GM20431 (cell line): Measurements from ENCODE around the gene SLC22A23.

Source experiments
- in situ Hi-C: fragments of 300-500 bp; cut with MseI, MboI; formaldehyde crosslinking; loops from one replicate; pipeline ENCODE4 v1.15.0; 2020; ENCODE audit warnings: low sequenced_read_pairs; ENCODE audit not compliant: unreplicated experiment

SLC22A23 gene

DNA sequence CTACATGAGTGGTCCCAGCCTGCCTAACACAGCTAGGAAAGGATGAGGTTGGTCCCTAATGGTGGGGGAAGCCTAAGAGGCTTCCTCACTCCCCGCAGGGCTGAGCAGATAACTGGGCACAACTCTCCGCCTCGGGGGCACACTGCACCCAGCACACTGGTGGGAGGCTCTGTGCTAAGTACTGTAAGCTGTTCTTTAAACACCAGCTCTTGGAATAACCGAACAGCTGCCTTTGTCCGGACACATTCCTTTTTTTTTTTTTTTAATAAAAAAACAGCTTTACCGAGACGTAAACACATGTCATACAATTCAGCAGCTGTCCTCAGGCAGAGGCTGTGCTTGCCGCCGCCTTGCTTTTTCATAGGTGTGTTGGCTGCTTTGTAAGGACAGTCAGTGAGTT is 191.2 kb downstream of the SLC22A23 start:
- in situ Hi-C loops: no loop called here

DNA sequence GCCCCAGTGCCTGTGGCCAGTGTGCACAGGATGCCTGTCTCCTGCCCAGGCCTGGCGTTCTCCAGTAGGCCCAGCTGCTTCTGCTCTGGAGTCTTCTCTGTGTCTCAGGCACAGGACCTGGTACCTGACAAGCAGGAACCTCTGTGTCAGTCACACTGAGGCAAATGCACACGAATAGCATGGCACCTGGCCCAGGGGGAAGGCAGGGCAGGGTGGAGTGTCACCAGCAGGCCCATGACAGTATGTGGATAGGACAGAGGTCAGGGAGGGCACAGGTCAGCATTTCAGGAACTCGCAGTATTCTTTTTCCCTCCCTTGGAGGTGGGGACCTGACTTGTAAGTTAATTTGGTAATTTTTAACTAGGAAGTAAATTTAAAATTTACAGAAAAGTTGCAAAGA is 192.5 kb downstream of the SLC22A23 start:
- in situ Hi-C loops: no loop called here

GRCh38 chr6:3263096-3263495 is 193.8 kb downstream of the SLC22A23 start:
- in situ Hi-C loops: no loop called here

GRCh38 chr6:3261921-3262320 is 194.9 kb downstream of the SLC22A23 start:
- in situ Hi-C loops: no loop called here

DNA sequence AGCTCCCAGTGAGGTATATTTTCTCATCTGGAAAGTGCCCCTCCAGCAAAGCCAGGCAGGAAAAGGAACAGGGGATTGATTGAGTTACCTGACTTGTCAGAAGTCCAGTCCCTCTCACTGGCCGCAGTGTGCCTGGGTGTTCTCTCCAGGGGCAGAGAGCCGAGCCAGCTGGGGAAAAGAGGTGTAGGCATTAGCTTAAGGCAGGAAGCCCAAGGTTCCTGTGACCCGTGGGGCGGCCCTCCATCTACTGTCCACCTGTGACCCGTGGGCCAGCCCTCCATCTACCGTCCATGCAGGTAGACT is 195.4 kb downstream of the SLC22A23 start:
- in situ Hi-C loops: no loop called here

DNA sequence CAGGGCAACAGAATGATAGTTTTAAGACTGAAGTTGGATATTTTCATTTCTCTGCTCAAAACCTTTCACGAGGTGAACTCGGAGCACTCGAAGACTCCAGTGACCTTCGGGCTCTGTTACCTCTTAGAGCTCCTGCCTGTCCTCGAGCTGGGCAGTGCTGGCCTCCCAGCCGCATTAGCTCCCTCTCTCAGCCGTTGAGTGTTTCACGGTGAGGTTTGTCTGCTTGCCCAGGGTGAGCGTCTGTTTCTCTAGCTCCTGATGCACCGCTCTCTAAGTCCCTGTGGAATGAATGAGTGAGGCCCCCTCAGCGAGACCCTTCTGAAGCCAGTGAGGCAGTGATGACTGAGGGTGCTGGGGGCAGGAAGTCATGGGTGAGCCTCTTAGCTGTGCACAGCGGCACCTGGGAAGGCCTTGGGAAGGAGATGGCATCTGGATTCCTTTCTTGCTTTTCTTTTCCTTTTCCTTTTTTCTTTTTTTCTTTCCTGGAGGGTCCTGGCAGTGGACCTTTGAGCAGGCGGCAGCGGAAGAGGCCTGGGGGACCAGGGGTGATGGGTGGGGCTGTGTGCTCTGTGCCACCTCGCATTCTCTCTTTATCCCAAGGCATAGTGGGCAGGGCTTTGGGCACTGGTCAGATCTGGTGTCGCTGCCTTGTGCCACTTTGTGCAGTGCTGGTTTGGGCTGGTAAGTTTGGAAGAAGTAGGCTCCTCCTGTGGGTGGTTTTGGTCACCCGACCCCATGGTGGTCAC is 195.9 kb downstream of the SLC22A23 start:
- in situ Hi-C loops: no loop called here

DNA sequence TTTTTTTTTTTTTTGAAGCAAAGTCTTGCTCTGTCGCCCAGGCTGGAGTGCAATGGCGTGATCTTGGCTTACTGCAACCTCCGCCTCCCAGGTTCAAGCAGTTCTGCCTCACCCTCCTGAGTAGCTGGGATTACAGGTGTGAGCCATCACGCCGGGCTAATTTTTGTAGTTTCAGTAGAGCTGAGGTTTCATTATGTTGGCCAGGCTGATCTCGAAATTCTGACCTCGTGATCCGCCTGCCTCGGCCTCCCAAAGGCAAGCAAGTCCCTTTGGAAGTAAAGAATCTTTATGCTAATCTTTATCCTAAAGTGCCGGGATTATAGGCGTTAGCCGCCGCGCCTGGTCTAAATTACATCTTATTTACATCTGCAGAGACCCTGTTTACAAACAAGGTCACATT is 196.6 kb downstream of the SLC22A23 start:
- in situ Hi-C loops: no loop called here

GRCh38 chr6:3259491-3259958 is 197.3 kb downstream of the SLC22A23 start:
- in situ Hi-C loops: no loop called here

DNA sequence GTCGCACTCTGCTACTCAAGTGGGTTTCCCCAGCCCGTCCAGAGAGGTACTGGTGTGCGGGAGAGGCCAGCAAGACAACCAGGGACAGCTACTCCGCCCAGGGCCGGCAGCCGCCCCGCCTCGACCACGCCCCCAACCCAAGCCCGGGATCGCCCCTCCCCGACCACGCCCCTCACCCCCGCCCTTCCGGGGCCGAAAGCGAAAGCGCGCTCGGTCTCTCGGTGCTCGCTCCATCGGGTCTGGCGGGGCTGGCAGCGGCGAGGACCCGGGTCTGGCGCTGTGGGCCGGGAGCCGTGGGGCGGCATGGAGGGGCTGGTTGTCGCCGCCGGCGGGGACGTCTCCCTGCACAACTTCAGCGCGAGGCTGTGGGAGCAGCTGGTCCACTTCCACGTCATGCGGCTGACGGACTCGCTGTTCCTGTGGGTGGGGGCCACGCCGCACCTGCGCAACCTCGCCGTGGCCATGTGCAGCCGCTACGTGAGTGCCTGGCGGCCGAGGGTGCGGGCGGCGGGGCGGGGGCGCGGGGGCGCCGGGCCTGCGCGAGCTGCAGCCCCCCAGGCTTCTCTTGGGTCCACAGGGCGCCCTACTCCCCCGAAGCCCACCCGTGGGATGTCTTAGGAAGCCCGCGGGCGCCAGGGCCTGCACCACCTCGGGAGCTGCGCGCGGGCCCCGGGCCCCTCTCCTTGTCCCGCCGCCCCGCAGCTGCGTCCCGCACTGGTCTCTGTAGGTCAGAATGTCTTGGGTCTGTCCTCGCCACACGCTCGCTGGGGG is 197.9 kb downstream of the SLC22A23 start, which contains the start of gene PSMG4:
Gene PSMG4 (plus strand): TSS at position 228 of the 771 bp plus-strand sequence. CDS start 76 bp downstream, at position 304.
- in situ Hi-C loops: no loop called here

- in situ Hi-C loops: no loop called here
Measured at GRCh38 chr6:3258201-3258600, 198.6 kb downstream of the SLC22A23 start.

DNA sequence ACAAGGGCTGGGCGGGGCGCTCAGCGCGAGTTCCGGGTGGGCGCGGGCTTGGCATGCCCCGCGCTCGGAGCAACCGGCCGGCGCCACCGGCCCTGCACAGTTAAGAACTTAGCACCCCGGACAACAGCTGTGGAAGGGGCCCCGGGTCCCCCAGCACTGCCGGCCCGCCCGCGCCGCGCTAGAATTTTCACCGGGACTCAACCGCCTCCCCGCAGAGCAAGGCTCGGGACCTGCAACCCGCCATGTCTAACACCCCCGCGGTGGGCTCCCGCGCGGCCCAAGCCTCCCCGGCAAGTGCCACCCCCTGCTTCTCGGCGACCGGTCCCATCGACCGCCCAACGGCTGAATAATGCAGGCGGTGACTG is 203.3 kb downstream of the SLC22A23 start:
- in situ Hi-C loops: no loop called here

DNA sequence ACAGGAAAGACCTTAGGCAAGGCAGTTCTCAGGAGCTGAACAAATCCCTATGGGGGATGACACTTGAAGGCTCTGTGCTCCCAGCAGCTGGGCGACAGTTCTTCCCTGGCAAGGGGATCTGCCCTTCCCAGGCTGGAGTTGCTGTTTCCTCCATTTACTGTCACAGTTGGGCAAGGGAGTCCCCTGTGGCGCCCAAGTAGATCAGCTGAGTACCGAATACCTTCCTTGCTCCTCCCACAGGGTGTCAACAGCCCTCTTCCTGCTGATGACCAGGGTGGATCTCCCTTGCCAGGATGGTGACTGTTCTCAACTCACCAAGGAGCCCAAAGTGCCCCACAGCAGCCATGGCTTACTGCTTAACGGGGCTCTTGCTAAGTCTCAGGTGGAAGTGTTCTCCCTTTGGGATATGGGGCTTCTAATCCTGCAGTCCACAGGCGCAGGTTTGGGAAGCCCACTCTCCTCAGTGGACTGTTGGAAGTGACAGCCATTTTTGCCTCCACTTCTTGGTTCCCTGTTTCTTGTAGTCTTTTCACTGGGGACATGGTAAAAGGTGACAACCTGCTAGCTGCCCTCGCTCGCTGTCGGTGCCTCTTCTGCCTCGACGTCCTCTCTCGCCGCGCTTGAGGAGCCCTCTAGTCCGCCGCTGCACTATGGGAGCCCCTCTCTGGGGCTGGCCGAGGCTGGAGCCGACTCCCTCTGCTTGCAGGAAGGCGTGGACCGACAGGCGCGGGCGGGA is 203.8 kb downstream of the SLC22A23 start:
- in situ Hi-C loops: no loop called here

GRCh38 chr6:3252369-3252768 is 204.5 kb downstream of the SLC22A23 start:
- in situ Hi-C loops: no loop called here

DNA sequence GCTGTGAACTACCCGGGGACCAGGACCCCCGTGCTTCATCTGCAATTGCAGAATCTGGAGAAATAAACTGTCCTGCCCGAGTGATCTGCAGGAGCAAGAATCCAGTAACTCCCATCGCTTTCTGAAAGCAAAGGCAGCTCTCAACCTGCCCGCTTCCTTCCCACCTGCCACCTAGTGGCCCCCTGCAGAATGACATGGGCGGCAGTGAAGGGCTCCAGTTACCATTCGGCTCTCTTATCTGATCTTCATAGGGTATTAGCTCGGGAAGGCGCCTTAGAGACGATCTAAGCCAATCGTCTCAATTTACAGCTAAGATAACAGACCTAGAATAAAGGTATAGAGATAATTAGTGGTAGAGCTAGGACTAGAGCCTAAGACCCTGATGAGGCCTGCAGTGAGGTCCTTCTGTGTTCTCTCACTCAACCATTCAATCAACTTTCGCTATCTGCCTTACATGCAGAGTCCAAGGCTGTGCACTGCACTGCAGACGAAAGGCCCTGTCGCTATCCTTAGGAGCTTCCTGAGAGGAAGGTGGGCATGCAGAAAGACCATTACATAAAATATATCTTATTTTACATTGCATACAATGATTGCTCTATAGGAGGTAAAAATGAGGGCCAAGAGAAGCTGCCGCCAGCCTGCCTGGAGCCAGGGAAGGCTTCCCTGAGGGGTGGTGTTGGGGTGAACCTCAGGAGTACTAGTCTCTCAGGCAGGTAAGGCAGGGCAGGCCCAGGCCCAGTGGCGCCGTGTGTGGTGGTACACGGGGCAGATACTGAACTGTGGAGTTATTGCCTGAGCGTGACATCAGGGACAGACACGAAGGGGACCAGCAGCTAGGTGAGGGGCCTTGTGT is 205.2 kb downstream of the SLC22A23 start:
- in situ Hi-C loops: no loop called here

DNA sequence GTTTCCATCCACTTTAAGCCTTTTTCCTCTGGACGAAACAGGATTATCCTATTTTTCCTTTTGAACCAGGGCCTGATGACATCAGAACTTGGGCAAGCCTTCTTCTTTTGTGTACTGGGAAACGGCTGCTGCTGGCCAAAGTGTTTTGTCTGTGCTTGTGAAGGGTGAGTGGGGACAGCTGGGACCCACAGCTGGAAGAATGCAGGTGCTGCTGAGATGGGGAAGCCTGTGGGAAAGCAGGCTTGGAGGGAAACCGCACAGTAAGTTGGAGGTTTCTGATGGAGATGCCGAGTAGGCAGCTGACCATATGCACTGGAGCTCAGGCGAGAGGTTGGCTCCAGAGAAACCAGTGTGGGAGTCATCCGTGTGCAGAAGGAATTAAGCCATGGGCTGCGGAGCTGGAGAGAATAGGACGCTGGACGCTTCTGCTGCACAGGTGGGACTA is 206.6 kb downstream of the SLC22A23 start:
- in situ Hi-C loops: no loop called here

DNA sequence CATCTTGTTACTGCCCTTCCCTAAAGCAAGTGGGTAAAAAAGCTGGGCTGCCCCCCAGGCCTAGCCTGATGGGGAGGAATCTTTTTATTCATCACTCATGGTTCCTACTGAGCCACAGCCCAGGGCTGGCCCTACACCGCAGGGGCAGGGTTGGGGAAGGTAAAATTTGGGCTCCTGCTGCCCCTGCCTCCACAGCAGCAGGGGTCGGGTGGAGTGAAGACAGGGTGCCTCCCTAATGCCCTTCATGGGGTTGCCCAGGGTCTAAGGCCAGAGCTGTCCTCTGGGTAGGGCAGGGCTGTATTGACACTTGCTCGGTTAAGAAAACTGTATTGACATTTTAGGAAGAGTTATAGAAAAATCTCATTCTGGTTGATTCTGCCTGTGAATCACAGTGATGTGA is 207.0 kb downstream of the SLC22A23 start:
- in situ Hi-C loops: loop anchor here (10.0 kb wide), 1 partner anchor 115 kb away; no protein-coding TSS in a partner anchor

DNA sequence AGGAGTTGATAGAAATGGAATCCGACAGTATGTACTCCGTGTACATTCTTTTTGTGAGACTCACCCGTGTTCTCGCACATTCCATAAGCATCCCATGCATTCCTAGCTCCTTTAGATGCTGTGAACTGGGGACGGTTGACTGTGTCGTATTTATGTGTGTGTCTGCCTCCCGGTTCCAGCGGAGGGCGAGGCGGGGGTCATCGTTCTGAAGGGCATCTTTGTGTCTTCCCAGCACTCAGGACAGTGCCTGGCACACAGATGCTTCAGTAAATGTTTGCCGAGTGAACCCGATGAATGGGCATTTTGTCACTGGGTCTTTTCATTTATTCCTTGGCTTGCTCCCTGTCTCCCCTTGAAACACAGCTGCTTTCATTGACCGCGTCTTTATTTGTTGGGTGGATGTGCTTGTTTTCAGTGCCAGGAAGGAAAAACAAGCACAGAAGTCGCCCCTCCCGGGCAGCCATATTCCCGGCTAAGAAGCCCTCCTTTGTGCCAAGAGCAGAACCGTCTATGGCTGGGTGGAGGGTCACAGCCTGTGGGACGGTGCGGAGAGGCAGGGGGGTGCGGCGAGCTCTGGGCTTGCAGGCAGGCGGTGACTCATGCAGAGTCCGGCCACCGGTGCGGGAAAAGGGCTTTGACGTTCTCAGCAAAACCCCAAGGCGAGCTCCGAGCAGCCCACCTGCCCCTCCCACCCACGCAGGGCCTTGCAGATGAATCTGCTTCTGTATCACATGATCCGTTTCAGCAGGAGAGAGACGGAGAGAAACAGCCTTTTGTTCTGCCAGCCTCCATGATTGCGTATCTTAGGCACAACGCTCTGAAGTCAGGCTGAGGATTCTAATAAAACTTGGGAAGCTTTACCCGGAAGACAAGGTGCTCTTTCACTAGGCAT is 209.3 kb downstream of the SLC22A23 start:
- in situ Hi-C loops: loop anchor here (10.0 kb wide), 1 partner anchor 113 kb away; no protein-coding TSS in a partner anchor

DNA sequence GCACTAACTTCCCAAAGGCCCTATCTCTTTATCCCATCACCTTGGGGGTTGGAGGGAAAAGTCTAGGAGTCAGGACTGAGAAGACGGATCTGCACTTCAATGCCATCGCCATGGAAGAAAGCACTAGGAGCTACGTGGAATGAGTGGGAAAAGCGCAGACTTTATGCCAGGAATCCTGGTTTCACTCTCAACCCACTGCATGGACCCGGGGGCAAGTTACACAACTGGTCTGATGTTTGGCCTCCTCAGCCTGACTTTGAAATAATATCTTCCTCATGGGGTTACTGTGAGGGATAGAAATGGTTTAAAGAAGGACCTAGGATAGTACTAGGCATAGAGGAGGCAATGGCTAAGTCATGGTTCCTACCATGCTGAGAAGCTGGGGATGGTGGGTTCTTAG is 211.6 kb downstream of the SLC22A23 start:
- in situ Hi-C loops: loop anchor here (10.0 kb wide), 1 partner anchor 110 kb away; no protein-coding TSS in a partner anchor

GRCh38 chr6:3244832-3245161 is 212.1 kb downstream of the SLC22A23 start:
- in situ Hi-C loops: loop anchor here (10.0 kb wide), 1 partner anchor 110 kb away; no protein-coding TSS in a partner anchor
